HEK293 (cell line): Measurements from ENCODE around the gene PRKCZ.

Experiments used
- ZBTB17 ChIP-seq: fragments of 450-650 bp; formaldehyde crosslinking; IDR thresholded peaks from 2 replicates; pipeline ENCODE4 v1.5.1; 2016; ENCODE audit warnings: missing biosample characterization, missing genetic modification characterization
- ZNF670 ChIP-seq: fragments of 450-650 bp; formaldehyde crosslinking; IDR thresholded peaks from 2 replicates; pipeline ENCODE4 v1.5.1; 2016; ENCODE audit warnings: missing biosample characterization, missing genetic modification characterization, low read depth
- ZNF76 ChIP-seq: fragments of 450-650 bp; formaldehyde crosslinking; IDR thresholded peaks from 2 replicates; pipeline ENCODE4; 2016; ENCODE audit warnings: low read depth, missing biosample characterization, missing genetic modification characterization, borderline replicate concordance
- ZNF792 ChIP-seq: fragments of 450-650 bp; formaldehyde crosslinking; IDR thresholded peaks from 2 replicates; pipeline ENCODE4 v1.5.1; 2016; ENCODE audit warnings: missing biosample characterization, missing genetic modification characterization
- TF ChIP-seq, protein P1 (sequence below): fragments of 450-650 bp; formaldehyde crosslinking; IDR thresholded peaks from 2 replicates; pipeline ENCODE4 v1.5.1; 2016; ENCODE audit warnings: missing biosample characterization, missing genetic modification characterization
- TF ChIP-seq, protein P2 (sequence below): fragments of 450-650 bp; formaldehyde crosslinking; IDR thresholded peaks from 2 replicates; pipeline ENCODE4 v1.5.1; 2016; ENCODE audit warnings: missing biosample characterization, missing genetic modification characterization
- TF ChIP-seq, protein P3 (sequence below): fragments of 450-650 bp; formaldehyde crosslinking; IDR thresholded peaks from 2 replicates; pipeline ENCODE4 v1.5.1; 2016; ENCODE audit warnings: missing biosample characterization, missing genetic modification characterization

DNA sequence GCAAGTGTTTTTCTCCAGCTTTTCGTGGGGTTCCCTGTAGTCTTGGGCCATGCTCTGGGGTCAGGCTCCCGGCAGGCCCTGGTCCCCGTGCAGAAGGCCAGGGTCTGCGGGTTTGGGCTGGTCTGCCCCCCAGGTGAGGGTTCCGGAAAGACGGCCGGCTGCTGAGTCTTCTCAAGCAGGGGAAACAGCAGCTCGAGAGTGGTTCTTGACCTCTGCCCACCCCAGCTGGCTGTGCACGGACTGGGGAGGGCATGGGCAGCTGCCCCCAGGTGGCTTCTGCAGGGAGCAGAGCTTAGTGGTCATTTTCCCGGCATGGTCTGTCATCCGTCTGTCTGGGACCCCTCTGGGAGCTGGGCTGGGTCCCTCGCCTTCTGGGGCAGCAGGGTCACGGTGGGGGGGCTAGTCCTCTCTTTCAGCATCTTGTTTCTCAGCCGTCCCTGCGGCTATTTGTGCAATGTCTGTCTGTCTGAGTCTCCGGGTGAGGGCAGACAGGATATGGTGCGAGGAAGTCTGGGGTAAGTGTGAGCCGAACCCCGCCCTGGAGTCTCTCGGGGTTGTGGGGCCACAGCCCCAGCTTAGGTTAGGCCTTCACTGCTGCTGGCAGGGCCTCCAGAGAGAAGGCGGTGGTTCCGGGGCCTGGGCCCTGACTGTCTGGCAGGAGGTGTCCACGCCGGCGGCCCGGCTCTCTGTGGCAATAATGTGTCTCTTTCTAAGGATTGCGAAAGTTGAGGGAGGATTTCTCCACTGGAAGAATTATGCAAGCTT, 184.0 kb downstream of the PRKCZ start:
- TF ChIP-seq ZNF76 (tag by site-specific recombination) (no peak), ZBTB17 (tag by site-specific recombination) (no peak), ZNF670 (no peak), ZNF792 (no peak)
- TF ChIP-seq, protein P1, sequence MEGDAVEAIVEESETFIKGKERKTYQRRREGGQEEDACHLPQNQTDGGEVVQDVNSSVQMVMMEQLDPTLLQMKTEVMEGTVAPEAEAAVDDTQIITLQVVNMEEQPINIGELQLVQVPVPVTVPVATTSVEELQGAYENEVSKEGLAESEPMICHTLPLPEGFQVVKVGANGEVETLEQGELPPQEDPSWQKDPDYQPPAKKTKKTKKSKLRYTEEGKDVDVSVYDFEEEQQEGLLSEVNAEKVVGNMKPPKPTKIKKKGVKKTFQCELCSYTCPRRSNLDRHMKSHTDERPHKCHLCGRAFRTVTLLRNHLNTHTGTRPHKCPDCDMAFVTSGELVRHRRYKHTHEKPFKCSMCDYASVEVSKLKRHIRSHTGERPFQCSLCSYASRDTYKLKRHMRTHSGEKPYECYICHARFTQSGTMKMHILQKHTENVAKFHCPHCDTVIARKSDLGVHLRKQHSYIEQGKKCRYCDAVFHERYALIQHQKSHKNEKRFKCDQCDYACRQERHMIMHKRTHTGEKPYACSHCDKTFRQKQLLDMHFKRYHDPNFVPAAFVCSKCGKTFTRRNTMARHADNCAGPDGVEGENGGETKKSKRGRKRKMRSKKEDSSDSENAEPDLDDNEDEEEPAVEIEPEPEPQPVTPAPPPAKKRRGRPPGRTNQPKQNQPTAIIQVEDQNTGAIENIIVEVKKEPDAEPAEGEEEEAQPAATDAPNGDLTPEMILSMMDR (tag by site-specific recombination), result 0 out of 2 replicates have a peak, but pooled peaks have one; percentile 7
- TF ChIP-seq, protein P2, sequence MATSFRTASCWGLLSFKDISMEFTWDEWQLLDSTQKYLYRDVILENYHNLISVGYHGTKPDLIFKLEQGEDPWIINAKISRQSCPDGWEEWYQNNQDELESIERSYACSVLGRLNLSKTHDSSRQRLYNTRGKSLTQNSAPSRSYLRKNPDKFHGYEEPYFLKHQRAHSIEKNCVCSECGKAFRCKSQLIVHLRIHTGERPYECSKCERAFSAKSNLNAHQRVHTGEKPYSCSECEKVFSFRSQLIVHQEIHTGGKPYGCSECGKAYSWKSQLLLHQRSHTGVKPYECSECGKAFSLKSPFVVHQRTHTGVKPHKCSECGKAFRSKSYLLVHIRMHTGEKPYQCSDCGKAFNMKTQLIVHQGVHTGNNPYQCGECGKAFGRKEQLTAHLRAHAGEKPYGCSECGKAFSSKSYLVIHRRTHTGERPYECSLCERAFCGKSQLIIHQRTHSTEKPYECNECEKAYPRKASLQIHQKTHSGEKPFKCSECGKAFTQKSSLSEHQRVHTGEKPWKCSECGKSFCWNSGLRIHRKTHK (tag by site-specific recombination), result no peak
- TF ChIP-seq, protein P3, sequence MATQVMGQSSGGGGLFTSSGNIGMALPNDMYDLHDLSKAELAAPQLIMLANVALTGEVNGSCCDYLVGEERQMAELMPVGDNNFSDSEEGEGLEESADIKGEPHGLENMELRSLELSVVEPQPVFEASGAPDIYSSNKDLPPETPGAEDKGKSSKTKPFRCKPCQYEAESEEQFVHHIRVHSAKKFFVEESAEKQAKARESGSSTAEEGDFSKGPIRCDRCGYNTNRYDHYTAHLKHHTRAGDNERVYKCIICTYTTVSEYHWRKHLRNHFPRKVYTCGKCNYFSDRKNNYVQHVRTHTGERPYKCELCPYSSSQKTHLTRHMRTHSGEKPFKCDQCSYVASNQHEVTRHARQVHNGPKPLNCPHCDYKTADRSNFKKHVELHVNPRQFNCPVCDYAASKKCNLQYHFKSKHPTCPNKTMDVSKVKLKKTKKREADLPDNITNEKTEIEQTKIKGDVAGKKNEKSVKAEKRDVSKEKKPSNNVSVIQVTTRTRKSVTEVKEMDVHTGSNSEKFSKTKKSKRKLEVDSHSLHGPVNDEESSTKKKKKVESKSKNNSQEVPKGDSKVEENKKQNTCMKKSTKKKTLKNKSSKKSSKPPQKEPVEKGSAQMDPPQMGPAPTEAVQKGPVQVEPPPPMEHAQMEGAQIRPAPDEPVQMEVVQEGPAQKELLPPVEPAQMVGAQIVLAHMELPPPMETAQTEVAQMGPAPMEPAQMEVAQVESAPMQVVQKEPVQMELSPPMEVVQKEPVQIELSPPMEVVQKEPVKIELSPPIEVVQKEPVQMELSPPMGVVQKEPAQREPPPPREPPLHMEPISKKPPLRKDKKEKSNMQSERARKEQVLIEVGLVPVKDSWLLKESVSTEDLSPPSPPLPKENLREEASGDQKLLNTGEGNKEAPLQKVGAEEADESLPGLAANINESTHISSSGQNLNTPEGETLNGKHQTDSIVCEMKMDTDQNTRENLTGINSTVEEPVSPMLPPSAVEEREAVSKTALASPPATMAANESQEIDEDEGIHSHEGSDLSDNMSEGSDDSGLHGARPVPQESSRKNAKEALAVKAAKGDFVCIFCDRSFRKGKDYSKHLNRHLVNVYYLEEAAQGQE (tag by site-specific recombination), result no peak
